CD4-positive, alpha-beta T cell treated with Interleukin-12 subunit alpha and Interleukin-12 subunit beta, for 1 hour (primary cell): Measurements from ENCODE around the gene CFAP70.
"Not testable (repeated sequence)": the region's sequence is repeated elsewhere in the genome, so short reads cannot be mapped to it uniquely, and the experiment has no call there.

Source experiments
- DNase-seq: peaks from one replicate; pipeline ENCODE4 v3.0.0-alpha.2; 2020

Gene CFAP70

GRCh38 chr10:73358331-73359279 is at the start of gene CFAP70:
Gene CFAP70, minus strand, starts transcription at chr10:73358864. Its CDS starts 4,068 bp downstream, at chr10:73354796.
- peak; percentile 96 for DNase-seq

GRCh38 chr10:73408061-73408460 is 49.4 kb upstream of the CFAP70 start:
- DNase-seq: no peak

GRCh38 chr10:73407495-73407894 is 48.8 kb upstream of the CFAP70 start:
- no peak for DNase-seq

- DNase-seq: no peak
These were observed 48.2 kb upstream of the CFAP70 start for GRCh38 chr10:73406846-73407245.

GRCh38 chr10:73405556-73405955 is 46.9 kb upstream of the CFAP70 start:
- DNase-seq: no peak

- DNase-seq: no peak
These were observed 46.0 kb upstream of the CFAP70 start for GRCh38 chr10:73404690-73405089.

- DNase-seq: no peak
These were observed 43.0 kb upstream of the CFAP70 start for GRCh38 chr10:73401636-73402035.

GRCh38 chr10:73399063-73399462 is 40.4 kb upstream of the CFAP70 start:
- DNase-seq: no peak

- DNase-seq: no peak
These were observed 39.4 kb upstream of the CFAP70 start for GRCh38 chr10:73398024-73398423.

GRCh38 chr10:73394325-73394724 is 35.7 kb upstream of the CFAP70 start:
- not testable (repeated sequence) for DNase-seq

- DNase-seq: no peak
These were observed 29.6 kb upstream of the CFAP70 start for GRCh38 chr10:73388228-73388627.

GRCh38 chr10:73386583-73386982 is 27.9 kb upstream of the CFAP70 start:
- DNase-seq: no peak

- DNase-seq: no peak
These were observed 20.5 kb upstream of the CFAP70 start for GRCh38 chr10:73379064-73379748.

GRCh38 chr10:73376679-73377078 is 18.0 kb upstream of the CFAP70 start:
- no peak for DNase-seq

GRCh38 chr10:73368238-73368637 is 9.6 kb upstream of the CFAP70 start:
- no peak for DNase-seq

GRCh38 chr10:73366381-73367298 is 8.0 kb upstream of the CFAP70 start:
- peak; percentile 6 for DNase-seq

- DNase-seq: no peak
These were observed 6.3 kb upstream of the CFAP70 start for GRCh38 chr10:73364964-73365363.

- no peak for DNase-seq
These were observed 828 bp upstream of the CFAP70 start for GRCh38 chr10:73359492-73359891.

- DNase-seq: no peak
These were observed 843 bp downstream of the CFAP70 start for GRCh38 chr10:73357821-73358220.

- no peak for DNase-seq
These were observed 1.5 kb downstream of the CFAP70 start for GRCh38 chr10:73357166-73357565.

- no peak for DNase-seq
These were observed 14.4 kb downstream of the CFAP70 start for GRCh38 chr10:73344269-73344668.

- no peak for DNase-seq
These were observed 18.5 kb downstream of the CFAP70 start for GRCh38 chr10:73340121-73340520.

GRCh38 chr10:73339436-73339835 is 19.2 kb downstream of the CFAP70 start:
- no peak for DNase-seq
